Stomach (tissue), 9 donors: ENCODE measurements around the gene GAB1. TPM values are rescaled to one million over a fixed set of nuclear protein-coding genes. Genes with fewer than 3 reads are reported as not detected.

Source experiments
- DNase-seq, 2 donors: peaks; one replicate each; pipeline versions ENCODE4 v3.0.0 to v3.0.0-alpha.2; 2013 to 2019
- H3K27ac ChIP-seq, 5 donors: fragments of 200-600 bp in 4 of 5; sonication (generic) in 4 of 5; one replicate each; pipeline ENCODE4 v1.5.1; 2013 to 2019; ENCODE audit warnings: mild to moderate bottlenecking in 1 of 5, moderate library complexity in 1 of 5
- H3K27me3 ChIP-seq, 3 donors: fragments of 200-600 bp; sonication (generic); one replicate each; pipeline ENCODE4 v1.5.1; 2017 to 2019; ENCODE audit warnings: mixed run types in 1 of 3
- H3K36me3 ChIP-seq, 4 donors: fragments of 200-600 bp; sonication (generic); 1 replicate in 3 of 4; 2 replicates in 1 of 4; pipeline ENCODE4 v1.5.1; 2016 to 2019
- H3K4me1 ChIP-seq, 4 donors: fragments of 200-600 bp; sonication (generic); one replicate each; pipeline ENCODE4 v1.5.1; 2016 to 2019
- H3K4me3 ChIP-seq, 4 donors: fragments of 200-600 bp; sonication (generic) in 3 of 4; one replicate each; pipeline ENCODE4 v1.5.1; 2016 to 2019; ENCODE audit warnings: mild to moderate bottlenecking in 1 of 4
- H3K9me3 ChIP-seq, 4 donors: fragments of 200-600 bp; sonication (generic); one replicate each; pipeline ENCODE4 v1.5.1; 2016 to 2019
- CTCF ChIP-seq, 7 experiments: fragments of 450-650 bp in 4 of 7; fragments of 200-600 bp in 3 of 7; sonication (generic) in 3 of 7; IDR thresholded peaks; one replicate each; pipeline ENCODE4 v1.5.1; 2016 to 2019; ENCODE audit warnings: antibody characterized with exemption in 7 of 7, control low read depth in 2 of 7, mild to moderate bottlenecking in 1 of 7
- EP300 ChIP-seq: sonication (generic); formaldehyde crosslinking; IDR thresholded peaks from one replicate; pipeline ENCODE4 v1.6.1; 2017; ENCODE audit warnings: antibody characterized with exemption
- POLR2A ChIP-seq, 4 donors: fragments of 450-650 bp; IDR thresholded peaks; one replicate each; pipeline ENCODE4 v1.6.1; 2016; ENCODE audit warnings: antibody characterized with exemption in 4 of 4, control low read depth in 2 of 4, mild to moderate bottlenecking in 1 of 4, moderate library complexity in 1 of 4
- POLR2AphosphoS5 ChIP-seq, 3 donors: sonication (generic); formaldehyde crosslinking; IDR thresholded peaks; one replicate each; pipeline ENCODE4 v1.6.1; 2016; ENCODE audit warnings: antibody characterized with exemption in 3 of 3
- WGBS, 5 donors: extraction: QIAGEN DNeasy Blood & Tissue Kit in 3 of 5; methylation state at CpG; one replicate each; pipeline versions ENCODE4 v1.1.5 to v1.1.7; 2013 to 2018; 5-methylcytosine and 5-hydroxymethylcytosine counted together
- intact Hi-C: fragments of 100-400 bp; cut with DNase I; formaldehyde crosslinking; loops from one replicate; pipeline ENCODE4 v1.15.1; 2023; ENCODE audit warnings: low total_unique reads
- polyA plus RNA-seq, 3 donors: library from polyadenylated mRNA; stranded (reverse); fragments of 200-250 nt; gene quantifications; one replicate each; pipeline ENCODE4 v1.2.3, GENCODE V29; 2013
- total RNA-seq, 5 donors: library from RNA; depleted of rRNA; stranded (reverse); fragments of >200 nt; gene quantifications; one replicate each; pipeline versions ENCODE4 v1.1.0 to v1.2.3, GENCODE V29; 2014 to 2016
- donor health status: healthy with polysubstance abuse.
- donor health status: Bipolar disorder and iron deficiency.
- donor health status: healthy.

The GAB1 gene
- total and polyA plus RNA-seq, 8 donors, result 3.2 to 101 (median 29.0) TPM

GRCh38 chr4:143458966-143459365 is 122.3 kb downstream of the GAB1 start:
- no peak for TF ChIP-seq POLR2AphosphoS5 (IDR thresholded peaks at IDR 0.05)
- no peak for TF ChIP-seq EP300
- no peak for TF ChIP-seq CTCF (IDR thresholded peaks at IDR 0.05)
- TF ChIP-seq POLR2A (IDR thresholded peaks at IDR 0.05), result no peak
- H3K4me3 ChIP-seq, result no peak overlapping the region
- no peaks in the 10 kb centered on the region for H3K9me3 ChIP-seq
- H3K27ac ChIP-seq, result no peak overlapping the region
- peaks cover 10 to 50% (median 42%) of the 10 kb centered on the region in 4 donors for H3K36me3 ChIP-seq
- H3K27me3 ChIP-seq, result no peaks in the 10 kb centered on the region
- intact Hi-C loops, result no loop called here
- peaks cover 0 to 13% (median 5%) of the 10 kb centered on the region in 4 donors for H3K4me1 ChIP-seq
- DNase-seq, result no peak

- Histone ChIP-seq H3K27ac (no peak overlapping the region), H3K4me1 (no peaks in the 10 kb centered on the region), H3K4me3 (no peak overlapping the region), H3K36me3 (peaks cover 6 to 49% (median 26%) of the 10 kb centered on the region in 4 donors), H3K27me3 (no peaks in the 10 kb centered on the region), H3K9me3 (no peaks in the 10 kb centered on the region)
- WGBS, 5 donors, result 70 to 96% (median 81%) methylated on average over 1 of the region's 1 CpG
- TF ChIP-seq POLR2AphosphoS5 (IDR thresholded peaks at IDR 0.05) (no peak), POLR2A (IDR thresholded peaks at IDR 0.05) (no peak), CTCF (IDR thresholded peaks at IDR 0.05) (no peak), EP300 (no peak)
- DNase-seq, result no peak
- intact Hi-C loops, result no loop called here
Measured at GRCh38 chr4:143473334-143474126, 136.9 kb downstream of the GAB1 start.

GRCh38 chr4:143477487-143477886 is 140.8 kb downstream of the GAB1 start:
- Histone ChIP-seq H3K4me3 (no peak overlapping the region), H3K27ac (no peak overlapping the region), H3K36me3 (peaks cover 0 to 27% (median under 1%) of the 10 kb centered on the region in 4 donors), H3K4me1 (peaks cover 0 to 11% (median 3%) of the 10 kb centered on the region in 4 donors), H3K27me3 (no peaks in the 10 kb centered on the region), H3K9me3 (no peaks in the 10 kb centered on the region)
- WGBS, 5 donors, result 73 to 87% (median 83%) methylated on average over 2 of the region's 2 CpGs
- intact Hi-C loops, result no loop called here
- no peak for DNase-seq
- TF ChIP-seq EP300, result no peak
- TF ChIP-seq CTCF (IDR thresholded peaks at IDR 0.05), result no peak
- no peak for TF ChIP-seq POLR2A (IDR thresholded peaks at IDR 0.05)
- no peak for TF ChIP-seq POLR2AphosphoS5 (IDR thresholded peaks at IDR 0.05)

- TF ChIP-seq POLR2AphosphoS5 (IDR thresholded peaks at IDR 0.05) (no peak), EP300 (no peak), POLR2A (IDR thresholded peaks at IDR 0.05) (no peak), CTCF (IDR thresholded peaks at IDR 0.05) (no peak)
- no peak overlapping the region for H3K4me3 ChIP-seq
- no peak for DNase-seq
- intact Hi-C loops, result no loop called here
- peaks cover 0 to 4% (median 0%) of the 10 kb centered on the region in 4 donors for H3K36me3 ChIP-seq
- WGBS, 5 donors, result 22 to 51% (median 33%) methylated on average over 3 of the region's 3 CpGs
- H3K27me3 ChIP-seq, result no peaks in the 10 kb centered on the region
- H3K27ac ChIP-seq, result no peak overlapping the region
- no peaks in the 10 kb centered on the region for H3K9me3 ChIP-seq
- peaks cover 0 to 11% (median 3%) of the 10 kb centered on the region in 4 donors for H3K4me1 ChIP-seq
Measured at GRCh38 chr4:143481361-143481760, 144.7 kb downstream of the GAB1 start.
